Measurements from ENCODE around the gene CBS.

Gene CBS

DNA sequence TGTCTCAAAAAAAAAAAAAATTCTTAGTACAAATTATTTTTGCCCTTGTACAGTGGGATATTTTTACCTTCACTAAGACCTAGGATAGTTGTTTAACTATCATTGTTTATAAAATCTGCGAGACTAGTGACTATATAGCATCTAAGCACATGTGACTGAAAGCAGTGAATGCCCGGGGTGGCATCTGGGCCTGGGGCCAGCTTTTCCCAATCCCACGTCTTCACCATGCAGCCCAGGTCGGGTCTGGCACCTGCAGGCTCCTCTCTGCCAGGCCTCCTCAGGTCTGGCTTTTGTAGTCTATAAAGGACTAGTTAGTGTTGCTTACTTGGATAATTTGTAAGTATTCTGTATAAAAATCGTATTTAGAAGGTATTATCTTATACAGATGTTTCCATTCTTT is 40.8 kb downstream of the CBS start:
- TF ChIP-seq, protein P1, sequence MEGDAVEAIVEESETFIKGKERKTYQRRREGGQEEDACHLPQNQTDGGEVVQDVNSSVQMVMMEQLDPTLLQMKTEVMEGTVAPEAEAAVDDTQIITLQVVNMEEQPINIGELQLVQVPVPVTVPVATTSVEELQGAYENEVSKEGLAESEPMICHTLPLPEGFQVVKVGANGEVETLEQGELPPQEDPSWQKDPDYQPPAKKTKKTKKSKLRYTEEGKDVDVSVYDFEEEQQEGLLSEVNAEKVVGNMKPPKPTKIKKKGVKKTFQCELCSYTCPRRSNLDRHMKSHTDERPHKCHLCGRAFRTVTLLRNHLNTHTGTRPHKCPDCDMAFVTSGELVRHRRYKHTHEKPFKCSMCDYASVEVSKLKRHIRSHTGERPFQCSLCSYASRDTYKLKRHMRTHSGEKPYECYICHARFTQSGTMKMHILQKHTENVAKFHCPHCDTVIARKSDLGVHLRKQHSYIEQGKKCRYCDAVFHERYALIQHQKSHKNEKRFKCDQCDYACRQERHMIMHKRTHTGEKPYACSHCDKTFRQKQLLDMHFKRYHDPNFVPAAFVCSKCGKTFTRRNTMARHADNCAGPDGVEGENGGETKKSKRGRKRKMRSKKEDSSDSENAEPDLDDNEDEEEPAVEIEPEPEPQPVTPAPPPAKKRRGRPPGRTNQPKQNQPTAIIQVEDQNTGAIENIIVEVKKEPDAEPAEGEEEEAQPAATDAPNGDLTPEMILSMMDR (conservative IDR thresholded peaks at IDR 0.05; ENCODE audit: control insufficient read depth, insufficient read depth, low read depth, low read length): no peak
- no peak overlapping the region for H3K4me3 ChIP-seq (ENCODE audit: control insufficient read depth, low read depth, low read length)
- no peak for DNase-seq (ENCODE audit: low read depth)

GRCh38 chr21:43034101-43034500 is 41.5 kb downstream of the CBS start:
- no peak for DNase-seq (ENCODE audit: low read depth)
- TF ChIP-seq, protein P1 (conservative IDR thresholded peaks at IDR 0.05; ENCODE audit: control insufficient read depth, insufficient read depth, low read depth, low read length): no peak
- no peak overlapping the region for H3K4me3 ChIP-seq (ENCODE audit: control insufficient read depth, low read depth, low read length)

DNA sequence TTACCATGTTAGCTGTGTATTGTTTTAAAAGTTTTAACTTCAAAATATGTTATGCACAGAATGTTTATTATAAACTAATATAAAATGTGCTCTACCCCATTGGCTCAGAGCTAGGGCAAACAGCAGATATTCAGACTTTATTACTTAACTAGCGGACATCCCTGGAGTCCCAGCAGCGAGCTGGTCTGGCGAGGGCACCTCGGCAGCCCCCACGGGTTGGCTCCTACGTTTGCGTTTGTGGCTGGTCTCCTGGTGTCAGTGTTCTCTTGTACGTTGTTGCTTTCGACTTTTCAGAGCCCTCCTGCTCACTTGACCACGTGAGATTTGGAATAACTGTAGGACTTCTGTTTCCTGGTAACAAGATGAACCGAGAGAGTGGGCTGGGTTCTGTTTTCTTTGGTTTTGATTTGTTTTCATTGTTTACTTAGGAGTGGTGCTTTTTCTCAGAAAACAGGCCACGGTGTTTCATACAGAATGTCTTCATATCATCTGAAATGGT is 44.5 kb downstream of the CBS start:
- H3K4me3 ChIP-seq (ENCODE audit: control insufficient read depth, low read depth, low read length): no peak overlapping the region
- TF ChIP-seq, protein P1 (conservative IDR thresholded peaks at IDR 0.05; ENCODE audit: control insufficient read depth, insufficient read depth, low read depth, low read length): no peak
- DNase-seq (ENCODE audit: low read depth): no peak

DNA sequence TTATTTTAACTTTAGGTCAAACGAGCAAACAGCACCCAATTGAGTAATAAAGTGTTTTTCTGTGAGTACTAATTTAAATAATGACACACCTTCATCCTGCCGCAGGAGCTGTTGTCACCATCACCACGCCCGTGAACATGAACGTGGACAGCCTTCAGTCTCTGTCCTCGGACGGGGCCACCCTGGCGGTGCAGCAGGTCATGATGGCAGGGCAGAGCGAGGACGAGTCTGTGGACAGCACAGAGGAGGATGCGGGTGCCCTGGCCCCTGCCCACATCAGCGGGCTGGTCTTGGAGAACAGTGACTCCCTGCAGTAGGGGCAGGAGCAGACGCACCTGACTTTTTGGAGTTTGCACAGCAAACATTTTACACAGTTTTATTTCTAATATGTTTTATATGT is 45.9 kb downstream of the CBS start:
- TF ChIP-seq, protein P1 (conservative IDR thresholded peaks at IDR 0.05; ENCODE audit: control insufficient read depth, insufficient read depth, low read depth, low read length): no peak
- H3K4me3 ChIP-seq (ENCODE audit: control insufficient read depth, low read depth, low read length): no peak overlapping the region
- DNase-seq (ENCODE audit: low read depth): no peak

DNA sequence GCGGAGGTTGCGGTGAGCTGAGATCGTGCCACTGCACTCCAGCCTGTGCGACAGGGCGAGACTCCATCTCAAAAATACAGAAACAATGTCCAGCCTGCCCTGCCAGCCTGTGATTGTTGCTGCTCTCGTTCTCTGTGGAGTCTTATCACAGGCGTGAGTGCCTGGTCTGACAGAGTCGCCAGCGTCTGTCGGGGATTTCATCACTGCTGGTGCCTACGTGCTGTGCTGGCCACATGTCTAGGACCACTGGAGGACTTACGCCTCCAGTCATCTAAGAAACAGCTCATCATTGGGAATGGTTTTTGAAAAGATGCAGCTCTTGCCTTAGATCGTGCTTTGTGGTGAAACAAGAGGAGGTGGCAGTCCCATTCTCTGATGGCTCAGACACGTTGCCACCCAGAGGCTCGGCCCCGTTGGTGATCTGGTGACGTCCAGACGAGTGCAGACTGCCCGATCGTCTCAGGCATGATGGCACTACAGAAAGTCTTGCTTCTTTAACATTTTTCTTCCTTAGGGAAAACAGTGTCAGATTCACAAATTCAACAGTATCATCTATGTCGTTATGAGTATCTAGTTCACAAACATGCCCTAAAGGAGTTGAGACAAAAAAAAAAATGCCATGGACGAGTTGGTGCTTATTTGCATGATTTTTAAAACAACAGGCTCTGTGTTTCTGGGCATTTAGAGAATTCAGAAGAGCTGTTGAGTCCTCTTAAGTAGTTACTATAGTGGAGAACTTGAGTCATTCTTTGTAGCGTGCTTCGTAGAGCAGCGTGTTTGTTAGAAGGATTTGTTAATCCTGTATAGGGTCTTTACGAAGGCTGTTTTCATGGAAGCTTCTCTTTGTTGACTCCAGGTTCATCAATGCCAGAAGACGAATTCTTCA is 47.5 kb downstream of the CBS start:
- TF ChIP-seq, protein P1 (conservative IDR thresholded peaks at IDR 0.05; ENCODE audit: control insufficient read depth, insufficient read depth, low read depth, low read length): no peak
- H3K4me3 ChIP-seq (ENCODE audit: control insufficient read depth, low read depth, low read length): no peak overlapping the region
- no peak for DNase-seq (ENCODE audit: low read depth)

DNA sequence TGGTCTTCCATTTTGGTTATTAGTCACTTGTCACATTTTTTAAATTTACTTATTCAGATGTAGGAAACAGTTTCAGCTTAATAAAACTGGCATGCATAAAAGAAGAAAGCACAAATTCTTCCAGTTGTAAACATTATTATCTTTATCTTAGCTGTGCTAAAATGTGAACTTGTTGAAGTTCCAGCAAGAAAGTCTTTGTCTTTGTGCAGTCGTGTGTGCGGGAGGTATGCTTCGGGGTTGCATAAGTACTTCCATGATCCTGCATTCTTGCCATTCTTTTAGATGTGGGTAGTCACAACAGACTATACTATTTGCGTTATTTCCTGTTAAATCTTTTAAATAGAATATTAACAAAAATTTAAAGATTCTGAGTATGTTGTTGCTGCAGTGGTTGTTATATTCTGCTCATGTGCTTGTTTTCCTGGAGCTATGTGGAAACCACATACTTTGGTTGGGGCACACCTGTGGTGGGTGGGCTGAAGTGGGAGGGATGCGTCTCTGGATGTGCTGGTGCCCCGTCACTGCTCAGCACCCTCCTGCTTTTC is 49.9 kb downstream of the CBS start:
- DNase-seq (ENCODE audit: low read depth): no peak

More for the DNA sequence above, 49.9 kb downstream of the CBS start:
- no peak overlapping the region for H3K4me3 ChIP-seq (ENCODE audit: control insufficient read depth, low read depth, low read length)
- TF ChIP-seq, protein P1 (conservative IDR thresholded peaks at IDR 0.05; ENCODE audit: control insufficient read depth, insufficient read depth, low read depth, low read length): no peak
